ENCODE results near the gene COX4I1. TPM values are rescaled to one million over a fixed set of nuclear protein-coding genes. Genes with fewer than 3 reads are reported as not detected.

Gene COX4I1
- total RNA-seq, 1 donor from 2014 or later, result 571 TPM

GRCh38 chr16:85840801-85841200 lies 41.3 kb downstream of the COX4I1 start:
- no peak for DNase-seq (ENCODE audit: low spot score)

- no peak for DNase-seq (ENCODE audit: low spot score)
Observed at GRCh38 chr16:85842435-85842834, 42.9 kb downstream of the COX4I1 start.

DNA sequence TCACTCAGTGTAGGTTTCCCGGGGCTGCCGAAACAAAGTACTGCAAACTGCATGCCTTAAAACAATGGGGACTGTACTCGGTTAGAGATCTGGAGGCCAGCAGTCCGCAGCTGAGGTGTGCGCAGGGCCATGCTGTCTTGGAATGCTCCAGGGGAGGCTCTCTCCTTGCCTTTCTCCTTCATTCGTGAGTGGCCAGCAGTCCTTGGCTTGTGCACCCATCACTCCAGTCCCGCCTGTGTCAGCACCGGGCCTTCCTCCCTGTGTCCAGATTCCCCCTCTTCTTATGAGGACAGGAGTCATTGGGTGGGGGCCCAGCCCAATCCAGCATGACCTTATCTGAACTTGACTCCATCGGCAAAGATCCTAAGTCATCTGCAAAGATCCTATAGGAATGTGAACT lies 43.4 kb downstream of the COX4I1 start:
- no peak for DNase-seq (ENCODE audit: low spot score)

DNA sequence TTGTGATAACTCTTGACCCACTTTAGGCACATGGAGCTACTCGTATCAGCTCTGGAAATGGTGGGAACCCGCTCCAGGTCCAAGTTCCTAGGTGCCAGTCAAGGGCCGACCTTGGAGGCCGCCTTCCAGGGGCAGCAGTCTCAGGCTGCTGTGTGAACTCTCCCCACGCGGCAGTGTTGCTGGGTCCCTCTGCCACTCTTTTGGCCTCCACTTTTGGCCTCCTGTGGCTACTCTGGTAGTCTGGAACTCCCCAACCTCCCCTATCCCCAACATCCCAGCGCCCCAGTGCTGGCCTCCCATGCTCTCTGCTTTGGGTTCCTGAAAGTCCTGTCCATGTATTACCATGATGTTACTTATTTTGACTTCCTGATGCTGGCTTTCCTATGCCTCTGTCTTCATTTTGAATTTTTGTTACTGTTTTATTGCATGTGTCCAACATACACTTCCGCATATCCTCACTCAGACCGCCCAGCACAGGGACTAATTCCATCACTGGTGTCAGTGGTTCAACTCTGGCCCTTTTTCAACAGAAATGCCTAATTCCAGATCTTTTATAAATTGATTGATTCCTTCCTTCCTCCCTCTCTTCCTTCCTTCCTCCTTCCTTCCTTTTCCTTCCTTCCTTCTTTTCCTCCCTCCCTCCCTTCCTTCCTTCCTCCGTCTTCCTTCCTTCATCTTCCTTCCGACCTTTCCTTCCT lies 44.1 kb downstream of the COX4I1 start:
- DNase-seq (ENCODE audit: low spot score), result no peak

- no peak for DNase-seq (ENCODE audit: low spot score)
Observed at GRCh38 chr16:85844169-85844481, 44.6 kb downstream of the COX4I1 start.

- peak; percentile 36 for DNase-seq (ENCODE audit: low spot score)
Observed at GRCh38 chr16:85844786-85845185, 45.3 kb downstream of the COX4I1 start.

DNA sequence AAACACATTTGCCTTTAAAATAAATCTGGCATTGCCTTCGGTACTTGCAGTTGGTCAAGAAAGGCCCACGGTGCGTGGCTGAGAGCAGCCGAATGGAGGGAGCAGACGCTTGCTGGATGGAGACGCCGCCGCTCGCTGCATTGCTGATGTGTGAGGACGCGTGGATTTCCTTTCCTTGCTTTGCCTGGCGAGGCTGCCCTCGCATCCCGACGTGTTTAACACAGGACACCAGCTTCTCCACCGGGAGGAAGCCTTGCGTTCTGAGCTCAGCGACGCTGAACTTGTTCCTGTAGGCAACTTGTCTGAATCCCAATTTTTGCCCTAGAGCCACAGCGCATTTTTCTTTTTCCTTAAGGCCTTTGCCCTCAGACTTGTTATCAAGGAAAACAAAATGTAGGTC lies 45.8 kb downstream of the COX4I1 start:
- no peak for DNase-seq (ENCODE audit: low spot score)

DNA sequence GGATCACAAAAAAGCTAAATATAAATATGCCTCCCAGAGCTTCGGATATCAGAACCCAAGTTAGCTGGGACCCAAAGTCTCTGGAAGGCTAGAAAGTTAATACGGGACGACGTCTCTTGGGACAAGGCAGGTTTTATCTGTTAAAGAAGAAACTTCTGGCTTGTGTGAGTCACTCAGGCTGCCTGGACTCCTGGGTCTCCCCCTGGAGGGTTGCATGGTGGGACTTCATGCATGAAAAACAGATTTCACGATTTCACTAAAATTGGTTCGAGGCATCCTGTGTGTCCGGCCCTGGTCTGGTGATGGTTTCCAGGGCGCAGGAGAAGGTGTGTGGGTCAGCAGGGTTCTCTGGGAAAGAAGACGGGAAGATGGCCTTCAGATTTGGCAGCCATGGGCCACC lies 47.0 kb downstream of the COX4I1 start:
- DNase-seq (ENCODE audit: low spot score), result no peak

GRCh38 chr16:85847036-85847435 lies 47.5 kb downstream of the COX4I1 start:
- no peak for DNase-seq (ENCODE audit: low spot score)

GRCh38 chr16:85847681-85848601 lies 48.4 kb downstream of the COX4I1 start:
- DNase-seq (ENCODE audit: low spot score), result no peak

- DNase-seq (ENCODE audit: low spot score), result no peak
Observed at GRCh38 chr16:85848986-85849385, 49.5 kb downstream of the COX4I1 start.

GRCh38 chr16:85849388-85849787 lies 49.9 kb downstream of the COX4I1 start:
- DNase-seq (ENCODE audit: low spot score), result no peak

DNA sequence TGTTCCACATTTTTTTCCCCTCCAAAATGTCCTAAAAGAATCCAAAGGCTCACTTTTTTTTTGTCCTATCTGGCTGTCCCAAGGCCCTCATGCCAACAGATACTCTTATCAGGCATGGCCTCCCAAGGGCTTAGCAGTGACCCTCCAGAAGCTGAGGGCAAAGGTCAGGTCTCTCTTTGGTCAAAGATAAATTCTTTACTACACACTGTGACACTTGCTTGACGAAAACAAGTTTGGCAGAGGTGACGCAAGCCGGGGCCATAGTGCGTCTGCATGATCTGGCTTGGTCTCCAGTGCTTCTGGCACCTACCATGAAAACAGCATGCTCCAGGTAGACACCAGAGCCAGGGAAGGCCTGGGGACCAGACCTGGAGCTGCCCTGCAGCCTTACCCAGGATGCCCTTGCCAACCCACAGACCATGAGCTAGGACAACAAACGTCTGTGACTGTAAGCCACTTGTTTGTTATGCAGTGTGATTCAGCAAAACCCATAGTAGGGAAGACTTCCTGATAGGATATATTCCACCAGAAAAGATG lies 50.9 kb downstream of the COX4I1 start:
- DNase-seq (ENCODE audit: low spot score), result no peak

DNA sequence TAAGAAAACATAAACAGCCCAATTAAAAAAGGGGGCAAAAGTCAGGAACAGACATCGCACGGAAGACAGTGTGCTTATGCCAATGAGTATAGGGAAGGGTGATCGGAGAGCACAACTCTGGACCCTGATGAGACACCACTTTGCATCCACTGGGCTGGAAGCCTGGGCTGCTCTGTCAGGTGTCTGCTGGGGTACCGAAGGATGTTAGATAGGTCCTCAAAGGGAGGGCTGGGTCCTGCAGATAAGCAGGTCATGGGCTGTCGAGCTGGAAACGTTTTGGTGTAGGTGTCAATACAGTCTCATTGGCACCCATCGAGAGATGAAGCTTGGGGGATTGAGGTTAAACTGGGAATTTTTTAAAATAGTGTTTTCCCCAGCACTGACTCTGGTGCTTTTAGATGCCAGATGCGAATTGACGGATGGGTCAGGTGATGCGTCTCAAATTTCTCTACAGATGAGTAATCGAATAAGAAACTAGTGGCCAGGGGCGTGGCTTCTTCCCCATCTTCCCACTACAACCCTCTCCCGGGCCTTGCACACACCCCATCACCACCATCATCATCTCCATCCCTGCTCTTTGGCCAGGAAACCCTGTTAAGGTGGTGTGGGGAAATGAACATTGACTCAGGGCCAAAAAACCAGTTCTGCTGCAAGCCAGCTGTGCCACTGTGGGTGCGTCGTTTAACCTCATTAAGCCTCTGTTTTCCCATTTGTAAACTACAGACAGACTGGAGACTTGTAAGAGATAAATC lies 51.7 kb downstream of the COX4I1 start:
- DNase-seq (ENCODE audit: low spot score), result no peak

GRCh38 chr16:85853547-85854545 lies 54.4 kb downstream of the COX4I1 start:
- no peak for DNase-seq (ENCODE audit: low spot score)

- no peak for DNase-seq (ENCODE audit: low spot score)
Observed at GRCh38 chr16:85854935-85855334, 55.4 kb downstream of the COX4I1 start.

DNA sequence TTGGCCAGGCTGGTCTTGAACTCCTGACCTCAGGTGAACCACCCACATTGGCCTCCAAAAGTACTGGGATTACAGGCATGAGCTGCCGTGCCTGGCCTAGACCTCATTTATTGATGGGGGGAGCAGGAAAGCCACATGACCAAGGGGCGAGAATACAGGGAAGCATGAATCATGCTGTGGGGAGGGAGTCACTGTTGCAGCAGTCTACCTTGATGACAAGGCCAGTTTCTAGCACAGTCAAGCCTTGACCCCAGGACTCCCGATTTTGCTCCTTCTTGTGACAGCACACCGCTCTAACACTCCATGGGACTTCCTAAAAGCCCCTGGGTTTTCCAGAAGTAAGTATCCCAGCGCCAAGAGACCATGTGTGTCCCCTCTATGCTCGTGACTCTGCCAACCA lies 56.6 kb downstream of the COX4I1 start:
- DNase-seq (ENCODE audit: low spot score), result no peak

GRCh38 chr16:85856585-85856984 lies 57.1 kb downstream of the COX4I1 start:
- DNase-seq (ENCODE audit: low spot score), result no peak

Data from mucosa of gallbladder (tissue), 1 donor.